DOHH2 (cell line): ENCODE data around the gene ENTPD8.

ENCODE experiments used
- H3F3A ChIP-seq: fragments of 200-600 bp; sonication (generic), shearing (Covaris generic); 2 replicates; pipeline ENCODE4 v1.6.0; 2016; ENCODE audit warnings: antibody characterized with exemption, mild to moderate bottlenecking; ENCODE audit not compliant: control insufficient read depth, insufficient read depth
- H3K27ac ChIP-seq: fragments of 200-600 bp; sonication (generic); 2 replicates; pipeline ENCODE4 v1.5.1; 2014; ENCODE audit warnings: low read depth, mild to moderate bottlenecking, low read length, moderate library complexity
- H3K27me3 ChIP-seq: fragments of 200-600 bp; sonication (generic); 2 replicates; pipeline ENCODE4 v1.6.1; 2014; ENCODE audit warnings: mild to moderate bottlenecking, low read length, mixed read lengths; ENCODE audit not compliant: control insufficient read depth
- H3K36me3 ChIP-seq: fragments of 200-600 bp; sonication (generic); 2 replicates; pipeline ENCODE4 v1.6.1; 2014; ENCODE audit warnings: mild to moderate bottlenecking, low read length, moderate library complexity, mixed read lengths; ENCODE audit not compliant: control insufficient read depth
- H3K4me1 ChIP-seq: fragments of 200-600 bp; sonication (generic); 2 replicates; pipeline ENCODE4 v1.6.1; 2014; ENCODE audit warnings: mild to moderate bottlenecking, low read length, mixed read lengths; ENCODE audit not compliant: control insufficient read depth
- H3K4me2 ChIP-seq: fragments of 200-600 bp; sonication (generic); 2 replicates; pipeline ENCODE4 v1.6.0; 2014; ENCODE audit warnings: mild to moderate bottlenecking, low read length, moderate library complexity
- H3K4me3 ChIP-seq: fragments of 200-600 bp; sonication (generic); 2 replicates; pipeline ENCODE4 v1.5.1; 2014; ENCODE audit warnings: mild to moderate bottlenecking, low read length, mixed read lengths
- H3K79me2 ChIP-seq: fragments of 200-600 bp; sonication (generic); 2 replicates; pipeline ENCODE4 v1.6.1; 2014; ENCODE audit warnings: mild to moderate bottlenecking, low read length, mixed read lengths; ENCODE audit not compliant: control insufficient read depth
- H3K9me2 ChIP-seq: fragments of 200-600 bp; sonication (generic); replicated peaks from 2 replicates; pipeline ENCODE4 v1.6.1; 2014; ENCODE audit warnings: mild to moderate bottlenecking, low read length, mixed read lengths; ENCODE audit not compliant: control insufficient read depth
- H3K9me3 ChIP-seq: fragments of 200-600 bp; sonication (generic); 2 replicates; pipeline ENCODE4 v1.6.1; 2014; ENCODE audit warnings: antibody characterized with exemption, low read length, mixed read lengths; ENCODE audit not compliant: control insufficient read depth, insufficient read depth
- H4K20me1 ChIP-seq: fragments of 200-600 bp; sonication (generic); 2 replicates; pipeline ENCODE4 v1.6.0; 2014; ENCODE audit warnings: low read depth, mild to moderate bottlenecking, antibody characterized with exemption, low read length, moderate library complexity; ENCODE audit not compliant: control insufficient read depth, insufficient read depth
- CTCF ChIP-seq: fragments of 200-600 bp; sonication (generic); IDR thresholded peaks from one replicate; pipeline ENCODE4 v1.5.1; 2014; ENCODE audit warnings: antibody characterized with exemption, mild to moderate bottlenecking, low read depth, low read length; ENCODE audit not compliant: poor library complexity, severe bottlenecking
- EZH2phosphoT487 ChIP-seq: fragments of 200-600 bp; sonication (generic); IDR thresholded peaks from 2 replicates; pipeline ENCODE4 v1.6.1; 2017; ENCODE audit warnings: borderline replicate concordance, mild to moderate bottlenecking, antibody characterized with exemption, low read length, moderate library complexity, mixed read lengths

The ENTPD8 gene

GRCh38 chr9:137404961-137405567 is 36.1 kb downstream of the ENTPD8 start:
- H3K4me2 ChIP-seq, result no peak overlapping the region
- peaks cover 11% of the 10 kb centered on the region for H3K27me3 ChIP-seq
- H4K20me1 ChIP-seq, result peaks cover 4% of the 10 kb centered on the region; the same call in 1 of the 2 replicates
- H3K9me2 ChIP-seq, result no peaks in the 10 kb centered on the region
- TF ChIP-seq CTCF, result no peak
- no peak for TF ChIP-seq EZH2phosphoT487
- no peaks in the 10 kb centered on the region for H3F3A ChIP-seq
- H3K36me3 ChIP-seq, result no peaks in the 10 kb centered on the region
- no peaks in the 10 kb centered on the region for H3K79me2 ChIP-seq
- H3K27ac ChIP-seq, result no peak overlapping the region
- peaks cover 15% of the 10 kb centered on the region for H3K4me1 ChIP-seq
- no peaks in the 10 kb centered on the region for H3K9me3 ChIP-seq
- H3K4me3 ChIP-seq, result no peak overlapping the region

- Histone ChIP-seq H3K36me3 (no peaks in the 10 kb centered on the region), H3K4me2 (no peak overlapping the region), H4K20me1 (peaks cover 4% of the 10 kb centered on the region; the same call in 1 of the 2 replicates), H3K4me3 (no peak overlapping the region), H3F3A (no peaks in the 10 kb centered on the region), H3K4me1 (peaks cover 19% of the 10 kb centered on the region), H3K79me2 (no peaks in the 10 kb centered on the region), H3K27ac (no peak overlapping the region), H3K9me3 (no peaks in the 10 kb centered on the region), H3K9me2 (no peaks in the 10 kb centered on the region), H3K27me3 (peaks cover 11% of the 10 kb centered on the region)
- no peak for TF ChIP-seq CTCF
- no peak for TF ChIP-seq EZH2phosphoT487
These were observed 37.9 kb downstream of the ENTPD8 start for GRCh38 chr9:137403269-137403668.

- Histone ChIP-seq H3K4me2 (no peak overlapping the region), H4K20me1 (peaks cover 4% of the 10 kb centered on the region; the same call in 1 of the 2 replicates), H3K4me1 (peaks cover 15% of the 10 kb centered on the region), H3K79me2 (no peaks in the 10 kb centered on the region), H3K9me3 (no peaks in the 10 kb centered on the region), H3K27me3 (peaks cover 9% of the 10 kb centered on the region), H3K27ac (no peak overlapping the region), H3F3A (no peaks in the 10 kb centered on the region), H3K36me3 (no peaks in the 10 kb centered on the region), H3K4me3 (no peak overlapping the region), H3K9me2 (no peaks in the 10 kb centered on the region)
- TF ChIP-seq CTCF (no peak), EZH2phosphoT487 (no peak)
These were observed 38.4 kb downstream of the ENTPD8 start for GRCh38 chr9:137402746-137403145.
